CD4-positive, CD25-positive, alpha-beta regulatory T cell (primary cell): ENCODE results near the gene CNOT3. TPM values are rescaled to one million over a fixed set of nuclear protein-coding genes. Genes with fewer than 3 reads are reported as not detected.
"Not testable (repeated sequence)": the region's sequence is repeated elsewhere in the genome, so short reads cannot be mapped to it uniquely, and the experiment has no call there.

Experiments used
- ATAC-seq, 2 donors: fragments of 150-1000 bp; cut with Tn5 transposase; one replicate each; pipeline ENCODE4 v1.10.0; 2021; ENCODE audit warnings: low read depth in 2 of 2, moderate number of reproducible peaks in 2 of 2, moderate library complexity in 1 of 2
- DNase-seq, 3 donors: peaks; one replicate each; pipeline versions ENCODE4 v3.0.0 to v3.0.0-alpha.2; 2012 to 2022; ENCODE audit warnings: mixed read lengths in 1 of 3
- H3K27ac ChIP-seq: one replicate; pipeline ENCODE4 v1.7.0; 2013; ENCODE audit warnings: mild to moderate bottlenecking, low read length; ENCODE audit not compliant: insufficient read depth, poor library complexity, severe bottlenecking
- H3K27me3 ChIP-seq: one replicate; pipeline ENCODE4 v1.7.0; 2013; ENCODE audit warnings: low read length; ENCODE audit not compliant: control insufficient read depth, insufficient read depth
- H3K36me3 ChIP-seq: one replicate; pipeline ENCODE4 v1.7.0; 2013; ENCODE audit warnings: mild to moderate bottlenecking, low read length, moderate library complexity; ENCODE audit not compliant: control insufficient read depth, insufficient read depth
- H3K4me1 ChIP-seq: 2 replicates; pipeline ENCODE4 v1.7.0; 2013; ENCODE audit warnings: mild to moderate bottlenecking, low read length; ENCODE audit not compliant: insufficient read depth, control insufficient read depth, poor library complexity, severe bottlenecking
- H3K4me3 ChIP-seq: one replicate; pipeline ENCODE4 v1.7.0; 2013; ENCODE audit warnings: low read depth, mild to moderate bottlenecking, low read length, moderate library complexity
- H3K9me3 ChIP-seq, 2 experiments: 1 replicate in 1 of 2; 2 replicates in 1 of 2; pipeline ENCODE4 v1.7.0; 2013; ENCODE audit warnings: low read length in 2 of 2, mild to moderate bottlenecking in 1 of 2, moderate library complexity in 1 of 2; ENCODE audit not compliant: control insufficient read depth in 2 of 2
- H3K27ac Mint-ChIP-seq, 3 donors: one replicate each; pipeline ENCODE4 v1.8.0; 2020 to 2022; ENCODE audit warnings: mild to moderate bottlenecking in 3 of 3, mixed read lengths in 3 of 3, moderate library complexity in 2 of 3
- H3K27me3 Mint-ChIP-seq: one replicate; pipeline ENCODE4 v1.8.0; 2022; ENCODE audit warnings: mild to moderate bottlenecking, mixed read lengths
- H3K36me3 Mint-ChIP-seq: one replicate; pipeline ENCODE4 v1.8.0; 2020; ENCODE audit warnings: mixed read lengths
- H3K4me1 Mint-ChIP-seq, 4 donors: one replicate each; pipeline ENCODE4 v1.8.0; 2020 to 2022; ENCODE audit warnings: mixed read lengths in 4 of 4, mild to moderate bottlenecking in 1 of 4
- H3K4me3 Mint-ChIP-seq, 4 donors: one replicate each; pipeline ENCODE4 v1.8.0; 2020 to 2022; ENCODE audit warnings: mild to moderate bottlenecking in 4 of 4, mixed read lengths in 4 of 4, moderate library complexity in 3 of 4
- H3K9me3 Mint-ChIP-seq, 7 donors: one replicate each; pipeline ENCODE4 v1.8.0; 2020 to 2022; ENCODE audit warnings: mixed read lengths in 7 of 7, mild to moderate bottlenecking in 3 of 7, moderate library complexity in 2 of 7
- polyA plus RNA-seq, 4 donors: library from polyadenylated mRNA; unstranded; fragments of 300-500 nt; fragmentation: Illumina TruSeq; gene quantifications; one replicate each; pipeline ENCODE4 v1.2.3, GENCODE V29; 2021
- total RNA-seq: library from RNA; stranded (reverse); gene quantifications from one replicate; pipeline ENCODE4 v1.2.3, GENCODE V29; 2022

CNOT3 gene
- total RNA-seq (56.9 TPM), polyA plus RNA-seq (1 to 10 TPM; 3.9 to 6.6 (median 5.9) TPM)

GRCh38 chr19:54137699-54138488 lies at the start of gene CNOT3:
Gene CNOT3 (plus strand): TSS chr19:54137762. CDS start chr19:54142979, 5,217 bp downstream.
- Histone ChIP-seq H3K27ac (peak within 1 kb of the TSS; percentile 90), H3K4me1 (peaks cover 44% of the 10 kb centered on the region), H3K4me3 (peak within 1 kb of the TSS; percentile 88), H3K9me3 (no peaks in the 10 kb centered on the region), H3K27me3 (no peaks in the 10 kb centered on the region), H3K36me3 (peaks cover 20% of the 10 kb centered on the region)
- Mint-ChIP-seq H3K4me1 (peaks cover 0 to 57% (median 27%) of the 10 kb centered on the region in 4 donors), H3K27ac (peak within 1 kb of the TSS; percentile 83 to 96 (median 93)), H3K9me3 (no peaks in the 10 kb centered on the region), H3K36me3 (peaks cover 4% of the 10 kb centered on the region), H3K27me3 (no peaks in the 10 kb centered on the region), H3K4me3 (peak within 1 kb of the TSS; percentile 89 to 98 (median 92))
- ATAC-seq (no peak), DNase-seq (peak in 2 of 3 donors; percentile 28 to 41)

- Mint-ChIP-seq H3K27me3 (peaks cover 16% of the 10 kb centered on the region), H3K4me3 (peak overlapping the region in 1 of 4 donors; percentile 21), H3K4me1 (peaks cover 4 to 9% (median 7%) of the 10 kb centered on the region in 4 donors), H3K36me3 (no peaks in the 10 kb centered on the region), H3K27ac (no peak overlapping the region), H3K9me3 (peaks cover 0 to 4% (median 0%) of the 10 kb centered on the region in 7 donors)
- Histone ChIP-seq H3K4me1 (peaks cover 7% of the 10 kb centered on the region), H3K4me3 (no peak overlapping the region), H3K9me3 (no peaks in the 10 kb centered on the region), H3K36me3 (no peaks in the 10 kb centered on the region), H3K27me3 (no peaks in the 10 kb centered on the region), H3K27ac (no peak overlapping the region)
- DNase-seq (no peak), ATAC-seq (no peak)
These were observed 43.0 kb upstream of the CNOT3 start for GRCh38 chr19:54094426-54095000.

DNA sequence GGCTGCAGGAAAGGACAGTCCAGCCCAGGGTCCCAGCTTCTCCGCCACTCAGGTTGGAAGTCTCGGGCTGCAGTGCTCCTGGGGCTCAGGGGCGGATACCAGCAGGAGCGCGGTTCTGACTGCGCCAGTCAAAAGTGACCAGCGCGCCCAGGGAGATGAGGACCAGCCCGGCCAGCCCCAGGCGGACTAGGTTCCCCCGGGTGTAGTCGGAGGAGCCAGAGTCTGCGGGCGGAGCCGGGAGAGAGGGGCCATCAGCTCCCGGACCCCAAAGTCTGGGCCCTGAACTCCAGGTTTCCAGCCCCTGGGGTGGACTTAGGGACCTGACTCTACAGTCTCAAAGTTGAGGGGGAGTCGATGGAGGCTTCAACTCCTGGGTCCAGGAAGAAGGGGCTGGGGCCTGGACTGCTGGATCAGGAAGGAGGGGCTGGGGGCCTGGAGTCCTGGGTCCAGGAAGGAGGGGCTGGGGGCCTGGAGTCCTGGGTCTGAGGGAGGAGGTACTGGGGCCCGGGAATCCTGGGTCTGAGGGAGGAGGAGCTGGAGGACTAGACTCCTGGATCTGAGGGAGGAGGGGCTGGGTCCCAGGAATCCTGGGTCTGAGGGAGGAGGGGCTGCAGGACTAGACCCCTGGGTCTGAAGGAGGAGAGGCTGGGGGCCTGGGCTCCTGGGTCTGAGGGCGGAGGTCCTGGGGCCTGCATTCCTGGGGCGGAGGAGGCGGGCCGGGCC lies 42.3 kb upstream of the CNOT3 start:
- Mint-ChIP-seq H3K9me3 (peaks cover 0 to 4% (median 0%) of the 10 kb centered on the region in 7 donors), H3K27ac (no peak overlapping the region), H3K27me3 (peaks cover 16% of the 10 kb centered on the region), H3K4me3 (peak overlapping the region in 1 of 4 donors; percentile 85), H3K4me1 (peaks cover 4 to 9% (median 7%) of the 10 kb centered on the region in 4 donors), H3K36me3 (no peaks in the 10 kb centered on the region)
- Histone ChIP-seq H3K27me3 (no peaks in the 10 kb centered on the region), H3K4me1 (peaks cover 7% of the 10 kb centered on the region), H3K36me3 (no peaks in the 10 kb centered on the region), H3K9me3 (no peaks in the 10 kb centered on the region), H3K27ac (no peak overlapping the region), H3K4me3 (no peak overlapping the region)
- DNase-seq (no peak), ATAC-seq (no peak)

GRCh38 chr19:54095859-54096616 lies 41.5 kb upstream of the CNOT3 start:
- not testable (repeated sequence) for H3K27me3 ChIP-seq, H3K27ac ChIP-seq, H3K4me1 ChIP-seq, H3K36me3 Mint-ChIP-seq, H3K9me3 ChIP-seq, H3K4me1 Mint-ChIP-seq, H3K36me3 ChIP-seq, H3K4me3 ChIP-seq, H3K9me3 Mint-ChIP-seq
- Mint-ChIP-seq H3K27me3 (peaks cover 16% of the 10 kb centered on the region), H3K4me3 (peak overlapping the region; percentile 15 to 85 (median 74)), H3K27ac (peak overlapping the region in 2 of 3 donors; percentile 58 to 90)
- DNase-seq, result peak; percentile 34 to 67 (median 46)
- peak; percentile 75 to 78 for ATAC-seq

DNA sequence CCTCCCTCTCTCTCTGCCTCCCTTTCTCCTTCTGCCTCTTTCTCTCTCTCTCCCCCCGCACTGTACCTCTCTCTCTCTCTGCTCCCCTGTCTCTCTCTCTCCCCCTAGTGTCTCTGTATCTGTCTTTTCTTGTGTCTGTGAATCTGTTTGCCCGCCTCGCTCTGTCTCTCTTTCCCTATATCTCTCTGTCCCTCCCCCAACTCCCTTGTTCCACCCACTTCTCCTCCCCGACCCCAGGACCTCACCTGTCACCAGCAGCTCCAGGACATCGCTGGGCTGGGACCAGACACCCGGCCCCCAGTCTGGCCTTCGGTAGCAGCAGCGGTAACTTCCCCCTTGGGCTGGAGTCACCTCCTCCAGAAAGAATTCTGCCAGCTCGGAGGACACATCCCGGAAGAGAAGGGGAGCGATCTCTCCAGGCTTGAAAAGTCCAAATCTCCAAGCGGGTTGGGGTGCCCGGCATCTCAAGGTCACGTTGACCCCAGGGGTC lies 40.9 kb upstream of the CNOT3 start:
- no peaks in the 10 kb centered on the region for H3K9me3 ChIP-seq
- H3K4me3 Mint-ChIP-seq, result peak overlapping the region in 3 of 4 donors; percentile 65 to 79 (median 67)
- H3K36me3 Mint-ChIP-seq, result no peaks in the 10 kb centered on the region
- H3K27ac Mint-ChIP-seq, result peak overlapping the region; percentile 6 to 90 (median 58)
- DNase-seq (peak in 2 of 3 donors; percentile 33 to 54), ATAC-seq (peak in 1 of 2 donors; percentile 29)
- no peak overlapping the region for H3K4me3 ChIP-seq
- peaks cover 7% of the 10 kb centered on the region for H3K4me1 ChIP-seq
- H3K27me3 Mint-ChIP-seq, result peaks cover 16% of the 10 kb centered on the region
- H3K4me1 Mint-ChIP-seq, result peaks cover 4 to 12% (median 10%) of the 10 kb centered on the region in 4 donors
- H3K9me3 Mint-ChIP-seq, result peaks cover 0 to 4% (median 0%) of the 10 kb centered on the region in 7 donors
- H3K36me3 ChIP-seq, result no peaks in the 10 kb centered on the region
- no peaks in the 10 kb centered on the region for H3K27me3 ChIP-seq
- H3K27ac ChIP-seq, result no peak overlapping the region

GRCh38 chr19:54099190-54099902 lies 38.2 kb upstream of the CNOT3 start:
- Mint-ChIP-seq H3K27me3 (peaks cover 15% of the 10 kb centered on the region), H3K9me3 (peaks cover 0 to under 1% (median 0%) of the 10 kb centered on the region in 7 donors), H3K27ac (no peak overlapping the region), H3K4me3 (peak overlapping the region in 1 of 4 donors; percentile 23), H3K4me1 (peaks cover 10 to 29% (median 16%) of the 10 kb centered on the region in 4 donors), H3K36me3 (no peaks in the 10 kb centered on the region)
- DNase-seq (no peak), ATAC-seq (no peak)
- Histone ChIP-seq H3K4me1 (peaks cover 19% of the 10 kb centered on the region), H3K36me3 (no peaks in the 10 kb centered on the region), H3K4me3 (no peak overlapping the region), H3K27ac (no peak overlapping the region), H3K9me3 (no peaks in the 10 kb centered on the region), H3K27me3 (no peaks in the 10 kb centered on the region)
